Measurements from ENCODE around the gene FRG2B.
"Not testable (repeated sequence)": the region's sequence is repeated elsewhere in the genome, so short reads cannot be mapped to it uniquely, and the experiment has no call there.

Gene FRG2B

GRCh38 chr10:133592716-133593115, 33.9 kb downstream of the FRG2B start:
- no peak for DNase-seq

- no peak for DNase-seq
Observed at GRCh38 chr10:133590970-133591359, 35.6 kb downstream of the FRG2B start.

- no peak for DNase-seq
Observed at GRCh38 chr10:133590226-133590969, 36.2 kb downstream of the FRG2B start.

- DNase-seq, result not testable (repeated sequence)
Observed at GRCh38 chr10:133577037-133577436, 49.6 kb downstream of the FRG2B start.
